Liver (tissue), 9 donors: ENCODE measurements around the gene GPR18. TPM values are rescaled to one million over a fixed set of nuclear protein-coding genes. Genes with fewer than 3 reads are reported as not detected.

Experiments used
- DNase-seq: peaks from one replicate; pipeline ENCODE4 v3.0.0-alpha.2; 2017; ENCODE audit warnings: low spot score
- H3K27ac ChIP-seq, 2 donors: one replicate each; pipeline ENCODE4 v1.7.0; 2013; ENCODE audit warnings: inconsistent platforms in 2 of 2, low read length in 2 of 2, control low read depth in 1 of 2, low read depth in 1 of 2, mild to moderate bottlenecking in 1 of 2
- H3K27me3 ChIP-seq, 4 donors: one replicate each; pipeline versions ENCODE4 v1.6.1 to v1.7.0; 2013; ENCODE audit warnings: low read length in 3 of 4, inconsistent platforms in 1 of 4, mild to moderate bottlenecking in 1 of 4, moderate library complexity in 1 of 4; ENCODE audit not compliant: control insufficient read depth in 4 of 4, insufficient read depth in 4 of 4
- H3K36me3 ChIP-seq, 4 donors: one replicate each; pipeline versions ENCODE4 v1.6.1 to v1.7.0; 2013; ENCODE audit warnings: low read length in 3 of 4, mild to moderate bottlenecking in 3 of 4, low read depth in 1 of 4, moderate library complexity in 1 of 4; ENCODE audit not compliant: control insufficient read depth in 4 of 4, insufficient read depth in 3 of 4
- H3K4me1 ChIP-seq, 4 donors: one replicate each; pipeline versions ENCODE4 v1.6.1 to v1.7.0; 2013; ENCODE audit warnings: low read length in 3 of 4, mild to moderate bottlenecking in 3 of 4, moderate library complexity in 1 of 4; ENCODE audit not compliant: control insufficient read depth in 4 of 4, insufficient read depth in 4 of 4
- H3K4me3 ChIP-seq, 3 donors: one replicate each; pipeline versions ENCODE4 v1.6.1 to v1.7.0; 2013; ENCODE audit warnings: low read length in 3 of 3, control low read depth in 1 of 3, low read depth in 1 of 3, mild to moderate bottlenecking in 1 of 3
- H3K9ac ChIP-seq, 2 donors: one replicate each; pipeline ENCODE4 v1.7.0; 2013; ENCODE audit warnings: low read length in 2 of 2, mild to moderate bottlenecking in 2 of 2, moderate library complexity in 2 of 2, control low read depth in 1 of 2, low read depth in 1 of 2
- H3K9me3 ChIP-seq, 4 donors: one replicate each; pipeline versions ENCODE4 v1.6.1 to v1.7.0; 2013; ENCODE audit warnings: low read length in 3 of 4; ENCODE audit not compliant: control insufficient read depth in 4 of 4
- ATF3 ChIP-seq: IDR thresholded peaks from 2 replicates; pipeline ENCODE4 v1.6.1; 2016; ENCODE audit warnings: antibody characterized with exemption
- CTCF ChIP-seq: fragments of 150-350 bp; IDR thresholded peaks from 2 replicates; pipeline ENCODE4 v1.5.1; 2017; ENCODE audit warnings: improper control_type of control experiment, low read depth, low read length; ENCODE audit not compliant: missing input control
- EGR1 ChIP-seq, 2 donors: IDR thresholded peaks; 2 replicates each; pipeline ENCODE4 v1.6.1; 2016 to 2018; ENCODE audit warnings: antibody characterized with exemption in 2 of 2, low read depth in 2 of 2
- FOXA1 ChIP-seq: IDR thresholded peaks from 2 replicates; pipeline ENCODE4 v1.6.1; 2016; ENCODE audit warnings: antibody characterized with exemption
- FOXA2 ChIP-seq: IDR thresholded peaks from 2 replicates; pipeline ENCODE4 v1.6.1; 2016; ENCODE audit warnings: antibody characterized with exemption
- GABPA ChIP-seq, 2 donors: IDR thresholded peaks in 1 of 2; conservative IDR thresholded peaks in 1 of 2; 2 replicates each; pipeline ENCODE4 v1.6.1; 2016; ENCODE audit warnings: antibody characterized with exemption in 2 of 2, mild to moderate bottlenecking in 1 of 2, moderate library complexity in 1 of 2
- HNF4A ChIP-seq, 2 donors: conservative IDR thresholded peaks; 2 replicates each; pipeline ENCODE4 v1.6.1; 2016; ENCODE audit warnings: antibody characterized with exemption in 2 of 2, mild to moderate bottlenecking in 2 of 2
- HNF4G ChIP-seq: IDR thresholded peaks from 2 replicates; pipeline ENCODE4 v1.6.1; 2016; ENCODE audit warnings: antibody characterized with exemption
- JUND ChIP-seq, 2 donors: IDR thresholded peaks; 2 replicates each; pipeline ENCODE4 v1.6.1; 2016; ENCODE audit warnings: antibody characterized with exemption in 2 of 2
- NR2F2 ChIP-seq: IDR thresholded peaks from 2 replicates; pipeline ENCODE4 v1.6.1; 2016; ENCODE audit warnings: antibody characterized with exemption
- RAD21 ChIP-seq, 2 donors: IDR thresholded peaks; 2 replicates each; pipeline ENCODE4 v1.6.1; 2016; ENCODE audit warnings: antibody characterized with exemption in 2 of 2, mild to moderate bottlenecking in 2 of 2
- REST ChIP-seq: IDR thresholded peaks from 2 replicates; pipeline ENCODE4 v1.6.1; 2016; ENCODE audit warnings: antibody characterized with exemption, mild to moderate bottlenecking
- RXRA ChIP-seq, 2 donors: IDR thresholded peaks; 2 replicates each; pipeline ENCODE4 v1.6.1; 2017 to 2018; ENCODE audit warnings: antibody characterized with exemption in 2 of 2, mild to moderate bottlenecking in 1 of 2
- SP1 ChIP-seq: IDR thresholded peaks from 2 replicates; pipeline ENCODE4 v1.6.1; 2018; ENCODE audit warnings: antibody characterized with exemption, mild to moderate bottlenecking
- TAF1 ChIP-seq: conservative IDR thresholded peaks from 2 replicates; pipeline ENCODE4 v1.6.1; 2016; ENCODE audit warnings: antibody characterized with exemption, mild to moderate bottlenecking
- YY1 ChIP-seq: IDR thresholded peaks from 2 replicates; pipeline ENCODE4 v1.6.1; 2016; ENCODE audit warnings: antibody characterized with exemption, mild to moderate bottlenecking
- ZBTB33 ChIP-seq: IDR thresholded peaks from 2 replicates; pipeline ENCODE4 v1.6.1; 2016; ENCODE audit warnings: antibody characterized with exemption
- WGBS: extraction: QIAGEN DNeasy Blood & Tissue Kit; methylation state at CpG from one replicate; pipeline ENCODE4 v1.1.7; 2013; 5-methylcytosine and 5-hydroxymethylcytosine counted together
- polyA plus RNA-seq, 2 donors: library from polyadenylated mRNA; stranded (reverse) in 1 of 2; unstranded in 1 of 2; fragments of 200-250 nt in 1 of 2; fragments of >200 nt in 1 of 2; fragmentation: Nextera tagmentation in 1 of 2; extraction: Ambion mirVana in 1 of 2; gene quantifications; one replicate each; pipeline versions ENCODE4 v1.2.1 to v1.2.3, GENCODE V29; 2013 to 2015
- total RNA-seq, 2 donors: library from RNA; depleted of rRNA; stranded (reverse); fragments of >200 nt; gene quantifications; one replicate each; pipeline ENCODE4 v1.2.3, GENCODE V29; 2014
- TF ChIP-seq, protein P1 (sequence below): IDR thresholded peaks from 2 replicates; pipeline ENCODE4 v1.6.1; 2016; ENCODE audit warnings: antibody characterized with exemption
- donor health status: healthy.
- donor health status: healthy.
- donor health status: healthy.
- donor health status: healthy.
- donor health status: healthy.

GPR18 gene
- total and polyA plus RNA-seq, 4 donors, result 0.13 to 1.0 (median 0.41) TPM

- no peak for TF ChIP-seq ZBTB33
These were observed 31.1 kb upstream of the GPR18 start (continued) for GRCh38 chr13:99289271-99289670.

DNA sequence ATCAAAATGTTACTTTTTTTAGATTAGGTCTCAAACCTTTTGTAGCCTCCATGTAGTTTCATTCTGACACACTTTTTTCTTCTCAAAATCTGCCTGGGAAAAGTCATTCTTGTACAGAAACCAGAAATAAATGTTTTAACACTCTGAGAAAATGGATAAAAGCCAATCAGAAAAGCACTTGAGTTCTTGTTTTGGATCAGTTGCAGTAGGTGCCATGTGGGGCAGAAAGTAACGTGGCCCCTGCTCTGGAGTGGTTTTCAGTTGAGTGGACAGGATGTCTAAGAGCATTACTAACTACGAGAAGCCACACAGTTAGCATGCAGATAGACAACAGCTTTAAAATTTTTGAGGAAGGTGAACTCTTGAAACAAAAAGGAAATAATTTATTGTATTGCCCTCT is 29.9 kb upstream of the GPR18 start:
- Histone ChIP-seq H3K9me3 (no peaks in the 10 kb centered on the region), H3K4me1 (peaks cover 2 to 25% (median 16%) of the 10 kb centered on the region in 4 donors), H3K4me3 (no peak overlapping the region), H3K27ac (no peak overlapping the region), H3K27me3 (no peaks in the 10 kb centered on the region), H3K36me3 (no peaks in the 10 kb centered on the region), H3K9ac (no peak overlapping the region)
- TF ChIP-seq HNF4G (no peak), REST (no peak), NR2F2 (no peak), TAF1 (no peak), RAD21 (IDR thresholded peaks at IDR 0.05) (no peak), EGR1 (IDR thresholded peaks at IDR 0.05; ENCODE audit: low read depth in 2 of 2) (no peak), FOXA1 (no peak), RXRA (IDR thresholded peaks at IDR 0.05) (no peak), JUND (IDR thresholded peaks at IDR 0.05) (no peak), HNF4A (conservative IDR thresholded peaks at IDR 0.05) (no peak), FOXA2 (no peak), ZBTB33 (no peak), ATF3 (no peak), GABPA (IDR thresholded peaks at IDR 0.05 in 1 of 2, conservative IDR thresholded peaks at IDR 0.05 in 1 of 2) (no peak), SP1 (no peak), YY1 (no peak), CTCF (no peak)
- TF ChIP-seq, protein P1, sequence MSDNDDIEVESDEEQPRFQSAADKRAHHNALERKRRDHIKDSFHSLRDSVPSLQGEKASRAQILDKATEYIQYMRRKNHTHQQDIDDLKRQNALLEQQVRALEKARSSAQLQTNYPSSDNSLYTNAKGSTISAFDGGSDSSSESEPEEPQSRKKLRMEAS, result no peak
- 83% methylated on average over 2 of the region's 2 CpGs for WGBS
- no peak for DNase-seq
